Epithelial cell of esophagus (primary cell): ENCODE results near the gene PBXIP1.
A peak's percentile ranks its signal among the peaks of the same experiment; 100 is the strongest.
"Not testable (repeated sequence)": the region's sequence is repeated elsewhere in the genome, so short reads cannot be mapped to it uniquely, and the experiment has no call there.

ENCODE experiments used
- DNase-seq: peaks from one replicate; pipeline ENCODE4 v3.0.0; 2010; ENCODE audit warnings: low read depth
- H3K4me3 ChIP-seq: 2 replicates; pipeline ENCODE4 v1.5.1; 2011; ENCODE audit warnings: mild to moderate bottlenecking, low read length, control low read depth
- TF ChIP-seq, protein P1 (sequence below): IDR thresholded peaks from 2 replicates; pipeline ENCODE4 v1.5.1; 2011; ENCODE audit warnings: low read depth, mild to moderate bottlenecking, low read length, control low read depth, inconsistent platforms; ENCODE audit not compliant: insufficient read depth; ENCODE audit errors: missing control alignments

The PBXIP1 gene

DNA sequence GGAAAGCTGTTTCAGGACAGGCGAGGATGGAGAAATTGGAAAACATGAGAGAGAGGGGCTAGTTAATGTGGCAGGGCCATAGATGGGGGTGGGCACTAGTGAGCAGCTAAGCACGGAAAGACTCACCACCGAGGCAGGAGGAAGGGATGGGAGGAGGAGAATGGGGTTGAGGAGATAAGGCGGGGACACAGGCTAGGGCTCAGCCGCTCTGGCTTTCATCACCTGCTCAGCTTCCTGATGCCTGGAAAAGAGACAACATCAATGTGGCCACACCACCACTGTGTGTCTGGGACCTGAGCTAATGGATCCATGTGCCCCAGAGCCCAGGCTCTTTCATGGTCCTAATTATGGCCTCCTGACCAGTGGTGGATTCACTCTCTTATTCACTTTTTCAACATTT is 47.0 kb downstream of the PBXIP1 start:
- H3K4me3 ChIP-seq = no peak overlapping the region
- no peak for DNase-seq
- TF ChIP-seq, protein P1, sequence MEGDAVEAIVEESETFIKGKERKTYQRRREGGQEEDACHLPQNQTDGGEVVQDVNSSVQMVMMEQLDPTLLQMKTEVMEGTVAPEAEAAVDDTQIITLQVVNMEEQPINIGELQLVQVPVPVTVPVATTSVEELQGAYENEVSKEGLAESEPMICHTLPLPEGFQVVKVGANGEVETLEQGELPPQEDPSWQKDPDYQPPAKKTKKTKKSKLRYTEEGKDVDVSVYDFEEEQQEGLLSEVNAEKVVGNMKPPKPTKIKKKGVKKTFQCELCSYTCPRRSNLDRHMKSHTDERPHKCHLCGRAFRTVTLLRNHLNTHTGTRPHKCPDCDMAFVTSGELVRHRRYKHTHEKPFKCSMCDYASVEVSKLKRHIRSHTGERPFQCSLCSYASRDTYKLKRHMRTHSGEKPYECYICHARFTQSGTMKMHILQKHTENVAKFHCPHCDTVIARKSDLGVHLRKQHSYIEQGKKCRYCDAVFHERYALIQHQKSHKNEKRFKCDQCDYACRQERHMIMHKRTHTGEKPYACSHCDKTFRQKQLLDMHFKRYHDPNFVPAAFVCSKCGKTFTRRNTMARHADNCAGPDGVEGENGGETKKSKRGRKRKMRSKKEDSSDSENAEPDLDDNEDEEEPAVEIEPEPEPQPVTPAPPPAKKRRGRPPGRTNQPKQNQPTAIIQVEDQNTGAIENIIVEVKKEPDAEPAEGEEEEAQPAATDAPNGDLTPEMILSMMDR = no peak

DNA sequence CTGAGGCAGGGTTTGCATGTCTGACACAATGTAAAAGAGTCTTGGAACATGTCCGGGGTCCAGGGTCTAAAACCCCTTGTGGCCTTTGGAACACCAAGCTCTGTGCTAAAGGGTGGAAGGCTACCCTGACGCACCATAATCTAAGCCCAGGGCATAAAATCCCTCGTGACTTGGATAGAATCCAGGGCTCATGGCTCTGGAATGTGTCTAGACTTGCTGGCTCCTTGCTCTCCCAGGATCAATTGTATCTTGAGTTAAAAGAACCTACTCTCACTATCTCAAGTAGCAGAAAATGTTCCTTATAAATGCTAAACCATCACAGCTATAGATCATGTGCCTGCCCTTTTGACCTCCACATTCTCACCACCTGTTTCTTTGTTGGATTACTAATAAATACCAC is 47.8 kb downstream of the PBXIP1 start:
- DNase-seq, H3K4me3 ChIP-seq: not testable (repeated sequence)

DNA sequence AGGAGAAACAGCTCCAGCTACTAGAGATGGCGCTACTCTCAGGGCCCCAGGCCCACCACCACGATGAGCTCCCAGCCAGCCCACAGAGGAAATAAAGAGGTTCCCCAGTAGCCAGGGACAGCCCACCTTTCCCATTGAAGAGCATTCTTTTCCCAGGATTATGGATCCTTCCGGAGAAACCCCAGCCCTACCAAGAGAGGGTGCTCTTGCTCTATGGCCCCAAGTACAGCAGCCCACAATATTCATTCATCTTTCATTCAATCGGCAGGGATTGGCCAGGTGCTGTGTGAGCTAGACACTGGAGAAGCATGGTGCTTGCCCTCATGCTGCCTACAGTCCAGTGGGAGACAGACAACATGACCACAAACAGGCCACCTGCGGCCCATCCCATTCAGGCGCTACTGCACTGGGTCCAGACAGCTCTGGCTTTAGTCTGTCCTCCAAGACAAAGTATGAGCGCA is 49.2 kb downstream of the PBXIP1 start:
- peak; percentile 62 for DNase-seq
- TF ChIP-seq, protein P1 = peak; percentile 70
- no peak overlapping the region for H3K4me3 ChIP-seq

DNA sequence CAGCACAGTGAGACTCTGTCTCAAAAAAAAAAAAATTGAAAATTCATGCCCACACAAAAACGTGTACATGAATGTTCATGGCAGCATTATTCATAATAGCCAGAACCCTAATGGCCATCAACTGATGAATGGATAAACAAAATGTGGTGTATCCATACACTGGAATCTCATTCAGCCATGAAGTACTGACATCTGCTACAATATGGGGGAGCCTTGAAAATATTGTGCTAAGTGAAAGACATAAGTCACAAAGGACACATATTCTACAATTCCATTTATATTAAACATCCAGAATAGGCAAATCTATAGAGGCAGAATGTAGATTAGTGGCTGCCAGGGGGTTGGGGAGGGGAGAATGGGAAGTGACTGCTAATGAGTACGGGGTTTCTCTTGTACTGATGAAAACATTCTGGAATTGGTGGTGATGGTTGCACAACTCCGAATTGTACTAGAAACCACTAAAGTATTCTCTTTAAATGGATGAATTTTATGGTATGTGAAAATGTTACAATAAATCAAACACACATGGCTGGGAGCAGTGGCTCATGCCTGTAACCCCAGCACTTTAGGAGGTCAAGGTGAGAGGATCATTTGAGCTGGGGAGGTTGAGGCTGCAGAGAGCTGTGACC is 52.8 kb downstream of the PBXIP1 start:
- no peak for DNase-seq
- TF ChIP-seq, protein P1 = no peak
- no peak overlapping the region for H3K4me3 ChIP-seq

DNA sequence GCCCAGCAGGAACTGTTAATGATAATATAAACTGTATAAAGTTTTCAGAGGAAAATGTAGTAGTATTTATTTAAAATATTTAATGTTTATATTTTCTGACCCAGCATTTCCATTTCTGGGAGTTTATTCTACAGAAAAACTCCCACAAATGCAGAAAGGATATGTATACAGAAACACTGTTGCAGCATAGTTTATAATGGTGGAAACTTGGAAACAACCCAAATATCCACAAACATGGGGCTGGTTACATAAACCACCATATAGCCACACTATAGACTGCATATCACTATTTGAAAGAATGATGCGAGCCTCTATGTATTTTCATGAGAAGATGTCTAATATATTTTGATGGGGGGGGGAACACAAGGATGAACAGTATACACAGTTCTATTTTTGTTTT is 54.3 kb downstream of the PBXIP1 start:
- TF ChIP-seq, protein P1 = no peak
- no peak for DNase-seq
- H3K4me3 ChIP-seq = no peak overlapping the region

DNA sequence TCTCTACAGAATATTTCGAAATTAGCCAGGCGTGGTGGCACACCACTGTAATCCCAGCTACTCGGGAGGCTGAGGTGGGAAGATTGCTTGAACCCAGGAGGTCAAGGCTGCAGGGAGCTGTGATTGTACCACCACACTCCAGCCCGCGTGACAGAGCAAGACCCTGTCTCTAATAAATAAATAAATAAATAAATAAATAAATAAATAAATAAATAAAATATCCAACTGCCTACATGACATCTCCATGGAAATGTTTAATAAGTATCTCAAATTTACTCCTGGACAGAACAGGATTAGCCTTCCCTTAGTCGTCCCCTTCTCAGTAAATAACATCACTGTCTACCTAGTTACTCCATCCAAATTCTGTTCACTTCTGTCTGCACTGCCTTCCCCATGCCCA is 56.9 kb downstream of the PBXIP1 start:
- no peak overlapping the region for H3K4me3 ChIP-seq
- TF ChIP-seq, protein P1 = no peak
- DNase-seq = no peak

DNA sequence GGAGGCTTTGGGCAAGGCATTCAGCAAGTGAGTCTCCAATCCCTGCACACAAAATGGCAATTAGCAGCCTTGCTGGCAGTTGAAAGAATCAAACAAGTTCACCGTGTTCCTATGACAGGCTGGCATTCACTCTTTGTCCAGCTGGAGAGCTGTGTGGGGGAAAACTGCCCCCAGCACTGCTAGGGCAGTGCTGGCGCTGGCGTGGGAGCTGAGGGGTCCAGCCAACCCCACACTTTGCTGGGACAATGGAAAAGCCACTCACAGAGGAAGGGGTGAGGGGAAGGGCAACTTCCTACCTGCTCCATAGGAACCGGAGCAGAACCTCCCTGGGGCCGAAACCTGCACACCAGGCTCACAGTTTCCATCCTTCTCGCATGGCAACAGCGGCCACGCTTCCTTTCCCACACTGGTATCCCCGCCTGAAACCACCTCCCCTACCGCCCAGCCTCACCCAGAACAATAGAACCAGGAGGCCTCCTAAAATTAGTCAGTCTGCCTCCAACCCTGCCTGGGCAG is 59.1 kb downstream of the PBXIP1 start:
- DNase-seq = no peak
- TF ChIP-seq, protein P1 = no peak
- H3K4me3 ChIP-seq = no peak overlapping the region

DNA sequence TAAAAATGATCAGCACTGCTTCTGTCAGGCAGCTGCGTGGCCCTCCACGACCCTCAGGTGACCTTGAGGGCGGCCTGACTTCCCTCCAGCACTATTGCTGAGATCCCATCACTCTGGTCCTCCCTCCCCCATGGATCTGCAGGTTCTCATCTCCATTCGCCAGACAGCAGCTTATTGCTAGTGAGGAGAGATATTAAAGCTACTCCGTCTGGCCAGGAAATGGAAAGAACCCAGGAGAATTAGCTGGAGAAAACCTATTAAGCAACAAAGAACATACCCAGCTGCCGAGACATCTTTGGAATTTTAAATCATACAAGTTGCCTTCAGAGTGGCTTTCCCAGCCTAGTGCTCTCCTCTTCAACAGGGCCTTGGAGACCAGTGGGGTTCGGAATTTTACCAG is 60.1 kb downstream of the PBXIP1 start:
- DNase-seq = no peak
- no peak overlapping the region for H3K4me3 ChIP-seq
- TF ChIP-seq, protein P1 = no peak
